T-cell (primary cell): Measurements from ENCODE around the gene FAM174B. TPM values are rescaled to one million over a fixed set of nuclear protein-coding genes. Genes with fewer than 3 reads are reported as not detected.

Experiments
- ATAC-seq, 4 experiments: fragments of 200-7000 bp in 3 of 4; fragments of 150-1000 bp in 1 of 4; cut with Tn5 transposase; replicated peaks in 1 of 4; 1 replicate in 3 of 4; 2 replicates in 1 of 4; pipeline ENCODE4 v1.10.0; 2021; ENCODE audit warnings: moderate library complexity in 3 of 4, mild to moderate bottlenecking in 2 of 4, moderate number of reproducible peaks in 1 of 4
- CTCF ChIA-PET, 2 donors: fragments of 300-600 bp; sonication (Branson Sonifier 250); formaldehyde crosslinking; loops; one replicate each; lab custom pipeline; 2022; ENCODE audit warnings: antibody characterized with exemption in 2 of 2; lab: Charles Lee
- POLR2A ChIA-PET, 2 donors: fragments of 300-600 bp; sonication (Branson Sonifier 250); formaldehyde crosslinking; loops; one replicate each; lab custom pipeline; 2022; ENCODE audit warnings: antibody characterized with exemption in 2 of 2; lab: Charles Lee
- DNase-seq, 35 experiments: peaks; one replicate each; pipeline versions ENCODE4 v3.0.0 to v3.0.0-alpha.2; 2013 to 2023
- H3K27ac ChIP-seq: one replicate; pipeline ENCODE4 v1.5.1; 2013; ENCODE audit warnings: low read length
- H3K27me3 ChIP-seq, 2 experiments: replicated peaks in 1 of 2; 1 replicate in 1 of 2; 2 replicates in 1 of 2; pipeline versions ENCODE4 v1.6.1 to v1.7.0; 2013; ENCODE audit warnings: low read length in 1 of 2, mixed read lengths in 1 of 2; ENCODE audit not compliant: control insufficient read depth in 2 of 2, insufficient read depth in 2 of 2; ENCODE audit errors: extremely low read depth in 1 of 2
- H3K36me3 ChIP-seq, 2 donors: 1 replicate in 1 of 2; 2 replicates in 1 of 2; pipeline versions ENCODE4 v1.6.1 to v1.7.0; 2013; ENCODE audit warnings: low read length in 1 of 2; ENCODE audit not compliant: control insufficient read depth in 2 of 2, insufficient read depth in 1 of 2; ENCODE audit errors: extremely low read depth in 1 of 2
- H3K4me1 ChIP-seq, 2 experiments: 1 replicate in 1 of 2; 2 replicates in 1 of 2; pipeline versions ENCODE4 v1.6.1 to v1.7.0; 2013; ENCODE audit warnings: low read length in 2 of 2, mixed read lengths in 1 of 2; ENCODE audit not compliant: insufficient read depth in 2 of 2, control insufficient read depth in 1 of 2; ENCODE audit errors: extremely low read depth in 1 of 2
- H3K4me3 ChIP-seq, 2 donors: 1 replicate in 1 of 2; 2 replicates in 1 of 2; pipeline versions ENCODE4 v1.5.1 to v1.7.0; 2013; ENCODE audit warnings: mild to moderate bottlenecking in 2 of 2, low read length in 1 of 2, moderate library complexity in 1 of 2; ENCODE audit not compliant: control insufficient read depth in 1 of 2; ENCODE audit errors: extremely low read depth in 1 of 2
- H3K9me3 ChIP-seq: 2 replicates; pipeline ENCODE4 v1.7.0; 2013
- H3K27ac Mint-ChIP-seq, 2 donors: one replicate each; pipeline ENCODE4 v1.8.0; 2020 to 2021; ENCODE audit warnings: mild to moderate bottlenecking in 2 of 2, mixed read lengths in 2 of 2
- H3K27me3 Mint-ChIP-seq, 2 donors: one replicate each; pipeline ENCODE4 v1.8.0; 2021 to 2022; ENCODE audit warnings: mixed read lengths in 2 of 2
- H3K36me3 Mint-ChIP-seq: one replicate; pipeline ENCODE4 v1.8.0; 2021; ENCODE audit warnings: mixed read lengths
- H3K4me1 Mint-ChIP-seq, 3 donors: one replicate each; pipeline ENCODE4 v1.8.0; 2020 to 2022; ENCODE audit warnings: mixed read lengths in 3 of 3, mild to moderate bottlenecking in 1 of 3
- H3K4me3 Mint-ChIP-seq, 3 donors: one replicate each; pipeline ENCODE4 v1.8.0; 2020 to 2022; ENCODE audit warnings: mild to moderate bottlenecking in 3 of 3, mixed read lengths in 3 of 3, moderate library complexity in 3 of 3
- H3K9me3 Mint-ChIP-seq, 3 donors: one replicate each; pipeline ENCODE4 v1.8.0; 2020 to 2022; ENCODE audit warnings: mixed read lengths in 3 of 3
- WGBS: methylation state at CpG from one replicate; pipeline ENCODE4 v1.1.5; 2013; ENCODE audit warnings: missing lambda C conversion rate; ENCODE audit not compliant: insufficient coverage; 5-methylcytosine and 5-hydroxymethylcytosine counted together
- total RNA-seq, 35 experiments: library from RNA in 6 of 35; stranded (reverse) in 6 of 35; fragments of 120-200 nt in 1 of 35; gene quantifications; one replicate each; pipeline versions ENCODE4 v1.2.1 to v1.2.4 and lab custom pipeline; 2013 to 2026

The FAM174B gene
- total RNA-seq, 5 donors from 2014 or later (not counting 1 experiment from before 2014, with no cell fraction given): 3.6 to 12.3 (median 4.2) TPM

DNA sequence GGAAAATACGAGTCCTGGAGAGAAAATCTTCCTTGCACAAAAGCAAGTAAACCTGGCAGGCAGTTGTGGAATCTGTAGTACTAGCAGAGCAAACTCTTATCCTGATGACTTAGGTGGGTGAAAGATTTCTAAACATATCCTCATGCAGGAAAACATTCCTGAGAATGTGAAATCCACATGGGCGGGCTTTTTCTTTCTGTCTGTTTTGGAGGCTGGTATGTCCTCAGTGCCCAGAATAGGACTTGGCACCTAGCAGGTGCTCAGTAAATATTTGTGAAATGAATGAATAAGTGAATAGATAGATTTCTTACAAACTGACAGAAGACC is 53.3 kb downstream of the FAM174B start:
- Mint-ChIP-seq H3K27me3 (peaks cover 17 to 19% of the 10 kb centered on the region in 2 donors), H3K27ac (no peak overlapping the region), H3K9me3 (no peaks in the 10 kb centered on the region), H3K36me3 (no peaks in the 10 kb centered on the region), H3K4me3 (no peak overlapping the region), H3K4me1 (no peaks in the 10 kb centered on the region)
- ChIA-PET POLR2A (no interaction called here), CTCF (no interaction called here)
- no CpG with 5 or more reads among the region's 2 CpGs for WGBS
- no peaks in the 10 kb centered on the region for H3K9me3 ChIP-seq
- no peaks in the 10 kb centered on the region for H3K36me3 ChIP-seq
- no peak for ATAC-seq
- H3K27me3 ChIP-seq: peaks cover 0 to 19% of the 10 kb centered on the region in 2 experiments
- no peak overlapping the region for H3K27ac ChIP-seq
- DNase-seq: no peak
- H3K4me3 ChIP-seq: no peak overlapping the region
- H3K4me1 ChIP-seq: no peaks in the 10 kb centered on the region

DNA sequence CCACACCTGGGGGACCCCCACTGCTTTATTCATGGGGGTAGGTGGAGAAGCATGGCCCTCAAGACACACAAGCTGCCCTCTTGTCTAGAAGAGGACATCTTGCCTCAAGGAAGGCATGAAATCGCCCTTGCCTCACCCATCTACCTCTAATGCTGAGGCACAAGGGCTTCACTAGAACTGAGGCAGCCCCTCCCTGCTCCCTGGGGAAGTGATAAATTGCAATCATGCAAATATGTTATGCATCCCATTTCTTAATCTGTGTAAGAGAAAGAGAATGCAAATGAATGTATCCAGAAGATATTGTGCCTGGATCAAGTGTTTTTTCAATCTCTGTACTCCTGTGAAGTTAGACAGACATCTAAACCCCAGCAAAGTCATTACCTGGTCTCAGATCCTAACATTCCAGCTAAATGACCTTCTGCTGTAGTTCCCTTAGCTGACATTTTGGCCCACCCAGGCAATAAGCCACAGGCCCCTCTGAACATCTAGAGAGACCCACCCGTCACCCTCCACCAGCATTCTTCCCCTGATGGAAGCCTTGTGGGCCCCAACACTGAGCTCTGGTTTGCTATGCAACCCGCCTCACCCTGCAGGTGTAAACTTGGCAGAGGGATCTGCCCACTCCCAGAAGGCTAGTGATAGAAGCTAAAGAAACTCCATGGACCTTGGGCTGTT is 53.8 kb downstream of the FAM174B start:
- Histone ChIP-seq H3K27ac (no peak overlapping the region), H3K36me3 (no peaks in the 10 kb centered on the region), H3K4me1 (no peaks in the 10 kb centered on the region), H3K9me3 (no peaks in the 10 kb centered on the region), H3K4me3 (no peak overlapping the region), H3K27me3 (peaks cover 0 to 24% of the 10 kb centered on the region in 2 experiments)
- DNase-seq: no peak
- no peaks in the 10 kb centered on the region for H3K4me1 Mint-ChIP-seq
- no peak overlapping the region for H3K4me3 Mint-ChIP-seq
- WGBS: 90% methylated on average over 2 of the region's 3 CpGs
- ChIA-PET CTCF (no interaction called here), POLR2A (no interaction called here)
- H3K9me3 Mint-ChIP-seq: no peaks in the 10 kb centered on the region
- no peak overlapping the region for H3K27ac Mint-ChIP-seq
- ATAC-seq: no peak
- no peaks in the 10 kb centered on the region for H3K36me3 Mint-ChIP-seq
- H3K27me3 Mint-ChIP-seq: peaks cover 21 to 23% of the 10 kb centered on the region in 2 donors

DNA sequence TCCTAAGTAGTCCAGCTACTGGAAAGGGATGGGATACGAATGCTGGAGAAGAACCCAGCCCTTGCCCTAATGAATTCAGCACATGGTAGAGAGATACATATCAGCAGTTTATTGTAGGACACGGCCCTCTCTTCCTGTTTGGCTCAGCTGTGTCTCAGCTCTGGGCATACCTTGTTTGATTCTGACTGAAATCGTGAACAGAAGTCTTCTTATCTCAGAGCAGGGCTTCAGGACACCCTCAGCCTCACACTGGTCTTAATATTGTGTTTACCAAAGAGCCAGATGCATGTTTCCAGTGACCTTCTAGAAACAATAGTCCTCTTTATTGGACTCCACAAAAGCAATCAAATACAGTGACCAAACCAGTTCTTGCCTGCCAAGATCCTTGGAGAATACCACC is 54.7 kb downstream of the FAM174B start:
- Mint-ChIP-seq H3K36me3 (no peaks in the 10 kb centered on the region), H3K9me3 (no peaks in the 10 kb centered on the region), H3K4me3 (no peak overlapping the region), H3K4me1 (no peaks in the 10 kb centered on the region), H3K27ac (no peak overlapping the region), H3K27me3 (peaks cover 19 to 23% of the 10 kb centered on the region in 2 donors)
- POLR2A ChIA-PET: no interaction called here
- DNase-seq (no peak), ATAC-seq (no peak)
- Histone ChIP-seq H3K4me3 (no peak overlapping the region), H3K36me3 (no peaks in the 10 kb centered on the region), H3K27ac (no peak overlapping the region), H3K4me1 (no peaks in the 10 kb centered on the region), H3K9me3 (no peaks in the 10 kb centered on the region), H3K27me3 (peaks cover 0 to 27% of the 10 kb centered on the region in 2 experiments)
- CTCF ChIA-PET: no interaction called here
- WGBS: 16% methylated on average over 3 of the region's 3 CpGs

DNA sequence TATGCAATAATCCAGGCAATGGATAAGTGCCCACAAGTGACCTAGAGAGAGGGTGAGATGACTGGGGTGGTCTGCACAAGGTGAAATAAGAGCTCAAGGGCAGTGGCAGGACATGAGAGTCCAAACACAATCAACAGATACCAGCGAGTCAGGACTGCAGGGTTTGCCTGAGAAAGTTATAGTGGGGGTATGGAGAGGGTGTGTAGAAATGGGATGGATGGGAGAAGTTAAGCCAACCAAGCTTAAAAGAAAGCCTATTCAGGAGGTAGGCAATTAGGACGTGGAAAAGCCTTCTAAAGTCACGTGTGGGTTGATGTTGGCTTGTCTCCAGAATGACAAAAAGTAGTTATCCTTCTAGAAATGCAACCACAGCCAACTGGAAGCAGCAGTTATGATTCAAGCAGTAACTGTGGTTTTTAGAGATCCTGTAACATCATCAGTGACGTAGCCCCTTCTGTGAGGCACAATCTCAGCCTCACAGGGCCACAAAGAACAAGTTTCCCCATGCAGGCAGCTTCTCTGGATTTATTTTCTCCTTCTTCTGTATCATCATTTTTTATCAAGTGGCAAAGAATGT is 56.1 kb downstream of the FAM174B start:
- CTCF ChIA-PET: no interaction called here
- peaks cover 19 to 23% of the 10 kb centered on the region in 2 donors for H3K27me3 Mint-ChIP-seq
- H3K27me3 ChIP-seq: peaks cover 0 to 21% of the 10 kb centered on the region in 2 experiments
- H3K9me3 Mint-ChIP-seq: no peaks in the 10 kb centered on the region
- H3K27ac Mint-ChIP-seq: no peak overlapping the region
- ATAC-seq (no peak), DNase-seq (no peak)
- H3K36me3 ChIP-seq: no peaks in the 10 kb centered on the region
- no peak overlapping the region for H3K4me3 ChIP-seq
- no peak overlapping the region for H3K4me3 Mint-ChIP-seq
- H3K36me3 Mint-ChIP-seq: no peaks in the 10 kb centered on the region
- POLR2A ChIA-PET: no interaction called here
- no peak overlapping the region for H3K27ac ChIP-seq
- H3K4me1 ChIP-seq: no peaks in the 10 kb centered on the region
- H3K9me3 ChIP-seq: no peaks in the 10 kb centered on the region
- no peaks in the 10 kb centered on the region for H3K4me1 Mint-ChIP-seq
- no CpG with 5 or more reads among the region's 4 CpGs for WGBS

DNA sequence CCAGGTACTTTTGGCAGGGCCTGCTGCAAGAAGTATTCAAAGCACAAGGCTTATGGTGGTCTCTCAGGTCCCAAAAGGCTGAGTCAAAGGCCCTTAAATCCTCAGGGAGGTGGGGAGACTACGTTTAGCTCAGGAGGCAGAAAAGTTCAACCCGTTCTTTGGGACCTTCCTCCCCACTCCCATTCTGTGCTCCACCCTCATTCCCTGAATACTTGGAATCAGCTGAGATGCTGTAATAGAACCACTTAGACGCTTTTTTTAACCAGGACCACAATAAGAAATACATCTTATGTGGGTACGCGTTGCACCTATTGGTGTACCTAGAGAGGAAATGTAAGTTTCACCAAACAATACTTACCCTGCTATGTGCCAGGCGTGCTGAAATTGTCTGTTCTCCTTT is 58.0 kb downstream of the FAM174B start:
- WGBS: no CpG with 5 or more reads among the region's 6 CpGs
- Histone ChIP-seq H3K27ac (no peak overlapping the region), H3K36me3 (no peaks in the 10 kb centered on the region), H3K4me1 (no peaks in the 10 kb centered on the region), H3K9me3 (no peaks in the 10 kb centered on the region), H3K27me3 (peaks cover 0 to 17% of the 10 kb centered on the region in 2 experiments), H3K4me3 (no peak overlapping the region)
- Mint-ChIP-seq H3K27me3 (peaks cover 23 to 25% of the 10 kb centered on the region in 2 donors), H3K4me3 (no peak overlapping the region), H3K27ac (no peak overlapping the region), H3K9me3 (no peaks in the 10 kb centered on the region), H3K36me3 (no peaks in the 10 kb centered on the region), H3K4me1 (no peaks in the 10 kb centered on the region)
- DNase-seq (no peak), ATAC-seq (no peak)
- CTCF ChIA-PET: no interaction called here
- POLR2A ChIA-PET: no interaction called here

DNA sequence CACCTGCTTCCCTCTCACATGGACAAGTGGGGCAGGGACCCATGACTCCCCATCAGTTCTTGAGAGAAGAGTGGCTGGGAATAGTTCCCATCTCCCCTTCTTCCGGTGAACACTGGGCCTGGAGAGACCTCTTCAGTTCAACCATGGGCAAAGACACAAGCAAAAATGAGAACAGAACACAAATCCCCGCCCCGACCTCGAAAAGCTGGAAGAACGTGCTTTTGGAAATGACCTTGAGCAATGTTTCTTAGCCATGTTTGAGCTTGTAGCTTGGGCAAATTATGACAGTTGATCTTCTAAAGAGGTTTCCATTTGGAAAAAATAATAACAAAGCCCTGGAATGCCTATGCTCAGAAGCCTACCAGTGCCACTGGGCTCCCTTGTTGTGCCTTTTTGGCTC is 59.0 kb downstream of the FAM174B start:
- WGBS: 94% methylated on average over 3 of the region's 5 CpGs
- H3K4me3 ChIP-seq: no peak overlapping the region
- peaks cover 23 to 25% of the 10 kb centered on the region in 2 donors for H3K27me3 Mint-ChIP-seq
- peaks cover 0 to 16% of the 10 kb centered on the region in 2 experiments for H3K27me3 ChIP-seq
- no peak overlapping the region for H3K4me3 Mint-ChIP-seq
- no peaks in the 10 kb centered on the region for H3K36me3 ChIP-seq
- ChIA-PET CTCF (no interaction called here), POLR2A (no interaction called here)
- no peaks in the 10 kb centered on the region for H3K4me1 ChIP-seq
- H3K4me1 Mint-ChIP-seq: no peaks in the 10 kb centered on the region
- H3K27ac ChIP-seq: no peak overlapping the region
- no peak overlapping the region for H3K27ac Mint-ChIP-seq
- H3K9me3 ChIP-seq: no peaks in the 10 kb centered on the region
- ATAC-seq (no peak), DNase-seq (no peak)
- no peaks in the 10 kb centered on the region for H3K36me3 Mint-ChIP-seq
- no peaks in the 10 kb centered on the region for H3K9me3 Mint-ChIP-seq
